Osteoblast (primary cell): Measurements from ENCODE around the gene VPS25. TPM values are rescaled to one million over a fixed set of nuclear protein-coding genes. Genes with fewer than 3 reads are reported as not detected.

ENCODE experiments used
- DNase-seq: peaks from one replicate; pipeline ENCODE4 v3.0.0; 2011; ENCODE audit warnings: low spot score, mixed read lengths; ENCODE audit not compliant: insufficient read length; ENCODE audit errors: missing footprints
- H2AFZ ChIP-seq: 2 replicates; pipeline ENCODE4 v1.6.0; 2011; ENCODE audit warnings: mild to moderate bottlenecking, low read length
- H3K27ac ChIP-seq: 2 replicates; pipeline ENCODE4 v1.5.1; 2011; ENCODE audit warnings: mild to moderate bottlenecking, low read depth, low read length, moderate library complexity
- H3K27me3 ChIP-seq: 2 replicates; pipeline ENCODE4 v1.6.0; 2012; ENCODE audit warnings: mild to moderate bottlenecking, control low read depth, inconsistent platforms, low read length, moderate library complexity; ENCODE audit not compliant: insufficient read depth
- H3K36me3 ChIP-seq: 2 replicates; pipeline ENCODE4 v1.5.1; 2011; ENCODE audit warnings: mild to moderate bottlenecking, low read length, control low read depth, moderate library complexity; ENCODE audit not compliant: insufficient read depth
- H3K4me1 ChIP-seq: 2 replicates; pipeline ENCODE4 v1.5.1; 2011; ENCODE audit warnings: mild to moderate bottlenecking, low read length, control low read depth, moderate library complexity; ENCODE audit not compliant: insufficient read depth
- H3K4me2 ChIP-seq: 2 replicates; pipeline ENCODE4 v1.6.0; 2011; ENCODE audit warnings: mild to moderate bottlenecking, low read length; ENCODE audit not compliant: insufficient read depth
- H3K4me3 ChIP-seq: fragments of 200-600 bp; sonication (generic); 3 replicates; pipeline ENCODE4 v1.5.1; 2012; ENCODE audit warnings: mild to moderate bottlenecking, low read length, inconsistent platforms; ENCODE audit not compliant: insufficient read depth
- H3K79me2 ChIP-seq: 2 replicates; pipeline ENCODE4 v1.6.0; 2012; ENCODE audit warnings: mild to moderate bottlenecking, low read length, control low read depth, inconsistent platforms; ENCODE audit not compliant: insufficient read depth
- H3K9me3 ChIP-seq: 2 replicates; pipeline ENCODE4 v1.5.1; 2011; ENCODE audit warnings: low read depth, low read length, control low read depth
- H4K20me1 ChIP-seq: 2 replicates; pipeline ENCODE4 v1.6.0; 2012; ENCODE audit warnings: mild to moderate bottlenecking, low read length, control low read depth; ENCODE audit not compliant: insufficient read depth
- CTCF ChIP-seq: IDR thresholded peaks from 2 replicates; pipeline ENCODE4 v1.5.1; 2011; ENCODE audit warnings: mild to moderate bottlenecking, low read depth, low read length, moderate library complexity; ENCODE audit errors: extremely low read depth
- total RNA-seq: library from RNA; depleted of rRNA; stranded (reverse); fragments of >200 nt; gene quantifications from 2 replicates; pipeline ENCODE4 v1.2.3, GENCODE V29; 2012

Gene VPS25
- total RNA-seq, 1 donor: 46.7 TPM

GRCh38 chr17:42743595-42744282 lies 29.5 kb upstream of the VPS25 start:
- no peaks in the 10 kb centered on the region for H3K9me3 ChIP-seq
- peak overlapping the region; percentile 84 for H3K4me3 ChIP-seq
- peaks cover 45% of the 10 kb centered on the region for H3K79me2 ChIP-seq
- peaks cover 7% of the 10 kb centered on the region for H3K27me3 ChIP-seq
- H3K36me3 ChIP-seq: no peaks in the 10 kb centered on the region
- peak; percentile 69 for DNase-seq
- H2AFZ ChIP-seq: peak overlapping the region; percentile 91
- peak overlapping the region; percentile 73 for H3K27ac ChIP-seq
- H3K4me1 ChIP-seq: peaks cover 14% of the 10 kb centered on the region
- peak; percentile 24 for TF ChIP-seq CTCF
- peaks cover 2% of the 10 kb centered on the region for H4K20me1 ChIP-seq
- H3K4me2 ChIP-seq: peak overlapping the region; percentile 94

GRCh38 chr17:42744283-42744805 lies 28.9 kb upstream of the VPS25 start:
- H3K4me2 ChIP-seq: peak overlapping the region; percentile 94
- H3K27ac ChIP-seq: peak overlapping the region; percentile 73
- no peak for TF ChIP-seq CTCF
- peaks cover 2% of the 10 kb centered on the region for H4K20me1 ChIP-seq
- H3K36me3 ChIP-seq: no peaks in the 10 kb centered on the region
- H3K9me3 ChIP-seq: no peaks in the 10 kb centered on the region
- peaks cover 18% of the 10 kb centered on the region for H3K4me1 ChIP-seq
- DNase-seq: peak; percentile 90
- peaks cover 45% of the 10 kb centered on the region for H3K79me2 ChIP-seq
- H3K4me3 ChIP-seq: peak overlapping the region; percentile 84
- peaks cover 7% of the 10 kb centered on the region for H3K27me3 ChIP-seq
- H2AFZ ChIP-seq: peak overlapping the region; percentile 91

GRCh38 chr17:42744806-42745617 lies 28.2 kb upstream of the VPS25 start, which contains the start of gene EZH1:
Gene EZH1, minus strand, starts transcription at chr17:42745040. Its CDS starts 16,099 bp downstream, at chr17:42728941.
- Histone ChIP-seq H3K27me3 (peaks cover 7% of the 10 kb centered on the region), H2AFZ (peak within 1 kb of the TSS; percentile 99), H3K36me3 (no peaks in the 10 kb centered on the region), H3K27ac (peak within 1 kb of the TSS; percentile 73), H3K4me3 (peak within 1 kb of the TSS; percentile 84), H3K9me3 (no peaks in the 10 kb centered on the region), H3K4me1 (peaks cover 18% of the 10 kb centered on the region), H3K4me2 (peak within 1 kb of the TSS; percentile 94), H4K20me1 (peaks cover 2% of the 10 kb centered on the region), H3K79me2 (peaks cover 42% of the 10 kb centered on the region)
- TF ChIP-seq CTCF: no peak
- DNase-seq: peak; percentile 100
